Middle frontal gyrus (tissue), 1 donor: ENCODE results near the gene TAS2R46.
"Not testable (repeated sequence)": the region's sequence is repeated elsewhere in the genome, so short reads cannot be mapped to it uniquely, and the experiment has no call there.

ENCODE experiments used
- DNase-seq: peaks from one replicate; pipeline ENCODE4 v3.0.0-alpha.2; 2015; ENCODE audit warnings: low spot score; ENCODE audit errors: extremely low spot score

The TAS2R46 gene, protein sequence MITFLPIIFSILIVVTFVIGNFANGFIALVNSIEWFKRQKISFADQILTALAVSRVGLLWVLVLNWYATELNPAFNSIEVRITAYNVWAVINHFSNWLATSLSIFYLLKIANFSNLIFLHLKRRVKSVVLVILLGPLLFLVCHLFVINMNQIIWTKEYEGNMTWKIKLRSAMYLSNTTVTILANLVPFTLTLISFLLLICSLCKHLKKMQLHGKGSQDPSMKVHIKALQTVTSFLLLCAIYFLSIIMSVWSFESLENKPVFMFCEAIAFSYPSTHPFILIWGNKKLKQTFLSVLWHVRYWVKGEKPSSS

DNA sequence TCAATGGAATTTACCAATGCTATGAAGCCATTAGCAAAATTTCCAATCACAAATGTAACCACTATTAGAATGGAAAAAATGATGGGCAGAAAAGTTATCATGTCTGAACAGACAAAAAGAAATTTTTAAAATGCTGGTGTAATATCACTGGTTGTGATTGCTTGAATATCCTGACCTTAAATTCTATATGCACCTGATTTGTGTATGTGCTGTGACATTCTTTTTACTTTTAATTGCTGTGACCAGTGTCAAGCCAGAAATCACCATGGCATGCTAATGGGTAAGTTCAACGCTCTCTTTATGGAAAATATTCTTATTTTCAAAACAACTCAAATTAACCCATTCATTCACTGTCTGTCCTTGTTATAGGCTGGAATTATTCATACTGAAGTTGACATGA lies at the start of gene TAS2R46:
Gene TAS2R46 (minus strand): TSS at position 101 of the 400 bp plus-strand sequence. CDS start 0 bp downstream, at position 101.
- not testable (repeated sequence) for DNase-seq

GRCh38 chr12:11111213-11111612 lies 49.1 kb upstream of the TAS2R46 start:
- not testable (repeated sequence) for DNase-seq

GRCh38 chr12:11108862-11109261 lies 46.8 kb upstream of the TAS2R46 start:
- no peak for DNase-seq

DNA sequence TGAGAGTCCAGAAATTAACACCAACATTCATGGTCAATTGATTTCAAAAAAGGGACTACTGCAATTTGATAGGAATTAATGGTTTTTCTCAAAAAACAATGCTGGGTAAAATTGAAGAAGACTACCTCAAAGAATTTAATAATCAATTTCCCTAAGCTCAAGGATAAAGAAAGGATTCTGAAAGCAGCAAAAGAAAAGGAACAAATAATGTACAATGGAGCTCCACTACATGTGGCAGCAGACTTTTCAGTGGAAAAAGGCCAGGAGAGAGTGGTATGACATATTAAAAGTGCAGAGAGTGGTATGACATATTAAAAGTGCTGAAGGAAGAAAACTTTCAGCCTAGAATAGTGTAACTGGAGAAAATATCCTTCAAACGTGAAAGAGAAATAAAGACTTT lies 45.6 kb upstream of the TAS2R46 start:
- no peak for DNase-seq

DNA sequence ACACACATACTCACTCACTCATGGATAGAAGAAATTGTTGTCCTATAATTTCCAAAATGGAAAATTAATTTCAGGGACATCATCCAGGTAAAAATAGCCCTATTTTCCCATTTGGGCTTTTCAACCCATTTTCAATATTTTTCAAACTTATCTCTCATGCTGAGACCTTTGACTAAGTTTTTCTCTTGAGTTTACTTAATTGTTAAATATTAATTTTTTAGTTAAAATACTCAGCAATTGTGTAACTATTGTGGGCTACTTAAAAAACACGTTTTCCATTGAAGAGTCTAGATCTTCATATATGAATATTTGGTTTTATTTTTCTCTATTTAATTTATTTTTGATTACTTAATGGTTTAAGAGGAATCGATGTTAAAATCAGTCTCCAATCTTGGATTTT lies 44.2 kb upstream of the TAS2R46 start:
- no peak for DNase-seq

GRCh38 chr12:11105546-11105945 lies 43.5 kb upstream of the TAS2R46 start:
- DNase-seq: no peak

DNA sequence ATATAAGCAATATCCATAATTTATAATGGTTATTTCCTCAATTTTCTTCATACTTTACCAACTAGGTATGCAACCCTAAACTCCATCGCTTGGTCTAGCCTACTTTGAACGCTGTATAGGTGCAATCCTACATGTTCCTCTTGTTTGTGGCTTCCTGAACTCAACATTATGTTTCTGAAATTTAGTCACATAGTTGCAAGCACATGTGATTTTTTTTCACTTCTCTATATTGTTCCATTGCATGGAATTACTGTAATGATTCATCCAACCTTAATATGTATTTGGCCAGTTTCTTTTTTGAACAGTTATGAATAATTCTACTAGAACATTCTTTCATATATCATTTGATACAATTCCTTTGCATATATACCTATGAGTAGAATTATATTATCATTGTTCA lies 32.8 kb upstream of the TAS2R46 start:
- not testable (repeated sequence) for DNase-seq

- DNase-seq: no peak
Measured at GRCh38 chr12:11092128-11092527, 30.0 kb upstream of the TAS2R46 start, which contains the start of gene TAS2R43. Gene TAS2R43 (minus strand): TSS chr12:11092313. CDS start chr12:11092229, 84 bp downstream.

- DNase-seq: no peak
Measured at GRCh38 chr12:11089246-11089645, 27.2 kb upstream of the TAS2R46 start.

GRCh38 chr12:11085419-11085818 lies 23.3 kb upstream of the TAS2R46 start:
- DNase-seq: no peak

- no peak for DNase-seq
Measured at GRCh38 chr12:11081987-11082386, 19.9 kb upstream of the TAS2R46 start.

DNA sequence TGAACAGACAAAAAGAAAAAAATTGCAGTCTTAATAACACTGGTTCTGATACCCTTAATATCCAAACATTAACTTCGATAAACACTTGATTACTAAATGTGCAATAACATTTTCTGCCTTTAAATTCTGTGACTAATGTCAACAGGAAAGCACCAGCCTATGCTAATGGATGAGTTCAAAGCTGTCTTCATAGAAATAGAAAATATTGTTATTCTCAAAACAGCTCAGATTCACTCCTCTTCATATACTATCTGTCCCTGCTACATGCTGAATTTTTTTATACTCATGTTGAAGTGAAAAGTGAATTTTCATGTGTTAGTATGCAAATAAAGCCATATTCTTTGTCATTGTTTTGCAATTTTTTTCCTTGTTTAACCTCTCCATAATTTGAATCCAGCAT lies 16.2 kb upstream of the TAS2R46 start:
- no peak for DNase-seq

DNA sequence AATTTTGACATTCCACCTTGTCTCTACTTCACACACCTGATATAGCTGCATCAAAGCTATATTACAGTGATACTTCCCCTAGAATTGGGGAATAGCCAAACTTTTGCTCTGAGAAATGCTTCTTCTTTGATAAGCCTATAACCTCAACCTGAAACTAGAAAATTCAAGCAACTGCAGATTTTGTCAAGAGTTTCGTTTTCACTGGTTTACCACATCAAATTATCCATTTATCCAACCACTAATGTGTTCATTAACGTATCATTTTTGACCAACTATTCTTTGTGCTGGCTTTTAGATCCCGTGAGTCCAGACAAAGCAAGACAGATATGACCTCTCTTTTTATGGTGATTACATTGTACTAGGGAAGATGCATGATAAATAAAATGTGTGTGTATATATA lies 13.5 kb upstream of the TAS2R46 start:
- no peak for DNase-seq

DNA sequence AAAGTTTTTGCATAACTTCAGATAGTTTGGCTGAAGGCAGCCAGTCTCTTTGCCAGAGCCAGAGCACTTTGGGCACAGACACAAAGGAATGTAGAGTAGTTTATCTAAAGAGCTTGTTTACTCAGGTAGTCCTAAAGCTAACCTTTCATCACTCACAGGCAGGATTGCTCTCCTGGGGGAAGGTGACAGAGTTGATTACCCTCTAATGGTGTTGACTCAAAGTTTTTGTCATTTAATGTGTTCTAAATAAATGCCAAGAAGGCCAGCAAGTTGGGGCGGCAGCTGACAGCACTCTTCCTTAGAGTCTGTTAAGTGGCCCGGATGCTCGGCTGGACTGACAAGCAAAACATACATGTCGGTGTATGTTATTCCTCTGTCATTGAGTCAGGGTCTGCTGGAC lies 9.3 kb upstream of the TAS2R46 start:
- no peak for DNase-seq

GRCh38 chr12:11070999-11071398 lies 8.9 kb upstream of the TAS2R46 start:
- no peak for DNase-seq

GRCh38 chr12:11069854-11070365 lies 7.8 kb upstream of the TAS2R46 start:
- no peak for DNase-seq

DNA sequence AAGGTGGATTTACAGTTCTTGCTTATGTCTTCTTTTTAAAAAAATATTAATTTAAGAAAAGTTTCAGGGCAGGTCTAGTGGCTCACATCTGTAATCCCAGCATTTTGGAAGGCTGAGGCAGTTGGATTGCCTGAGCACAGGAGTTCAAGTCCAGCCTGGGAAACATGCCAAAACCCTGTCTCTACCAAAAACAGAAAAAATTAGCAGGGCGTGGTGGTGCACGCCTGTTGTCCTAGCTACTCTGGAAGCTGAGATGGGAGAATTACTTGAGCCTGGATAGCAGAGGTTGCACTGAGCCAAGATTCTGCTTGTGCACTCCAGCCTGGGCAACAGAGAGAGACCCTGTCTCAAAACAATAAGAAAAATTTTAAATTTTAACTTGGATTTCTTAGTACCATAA lies 5.4 kb upstream of the TAS2R46 start:
- no peak for DNase-seq

GRCh38 chr12:11059784-11060183 lies 2.3 kb downstream of the TAS2R46 start:
- no peak for DNase-seq

DNA sequence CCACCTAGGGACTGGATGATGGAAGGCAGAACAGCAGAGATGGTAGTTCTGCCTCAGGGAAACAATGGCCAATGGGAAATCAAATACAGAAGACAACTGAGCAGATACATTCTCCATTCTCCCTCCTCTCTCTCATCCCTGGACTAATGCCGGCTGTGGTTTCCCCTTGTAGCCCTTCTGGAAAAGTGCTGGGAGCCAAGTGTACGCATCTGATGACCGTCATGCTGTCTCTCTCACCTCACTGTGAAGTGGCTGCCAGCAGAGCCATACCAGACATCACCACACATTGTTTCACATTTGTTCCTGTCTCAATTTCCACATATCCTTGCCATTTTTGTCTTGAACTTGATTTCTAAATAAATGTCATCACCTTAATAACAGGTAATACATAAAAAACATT lies 3.1 kb downstream of the TAS2R46 start:
- no peak for DNase-seq

DNA sequence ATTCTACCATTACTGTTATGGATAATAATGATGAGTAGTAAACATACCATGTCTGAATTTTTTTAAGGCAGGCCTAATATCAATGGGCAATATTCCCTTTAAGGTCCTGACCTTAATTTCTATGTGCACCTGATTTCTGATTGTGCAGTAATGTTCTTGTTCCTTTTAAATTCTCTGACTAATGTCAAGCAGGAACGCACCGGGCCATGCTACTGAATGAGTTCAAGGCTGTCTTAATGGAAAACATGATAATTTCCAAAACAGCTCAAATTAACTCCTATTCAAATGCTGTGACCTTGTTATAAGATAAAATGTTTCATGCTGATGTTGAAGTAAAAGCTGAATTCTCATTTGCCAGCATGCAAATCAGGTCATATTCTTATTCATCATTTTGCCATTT lies 6.8 kb downstream of the TAS2R46 start:
- no peak for DNase-seq

GRCh38 chr12:11049806-11050531 lies 12.1 kb downstream of the TAS2R46 start:
- DNase-seq: not testable (repeated sequence)

DNA sequence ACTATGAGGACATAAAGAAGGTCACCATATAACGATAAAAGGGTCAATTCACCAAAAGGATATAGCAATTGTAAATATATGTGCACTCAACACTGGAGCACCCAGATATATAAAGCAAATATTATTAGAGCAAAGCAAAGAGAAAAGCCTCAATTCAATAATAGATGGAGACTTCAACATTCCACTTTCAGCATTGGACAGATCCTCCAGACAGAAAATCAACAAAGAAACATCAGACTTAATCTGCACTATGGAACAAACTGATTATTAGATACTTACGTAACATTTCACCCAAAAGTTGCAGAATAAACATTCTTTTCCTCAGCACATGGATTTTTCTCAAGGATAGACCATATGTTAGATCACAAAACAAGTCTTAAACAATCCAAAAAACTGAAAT lies 20.7 kb downstream of the TAS2R46 start:
- DNase-seq: not testable (repeated sequence)

- DNase-seq: no peak
Measured at GRCh38 chr12:11040162-11040561, 21.9 kb downstream of the TAS2R46 start.
